ENCODE data around the gene ADCY4. TPM values are rescaled to one million over a fixed set of nuclear protein-coding genes. Genes with fewer than 3 reads are reported as not detected.

Gene ADCY4
- total and polyA plus RNA-seq, 2 of the 13 experiments (the other 11 are each of a cell fraction or from before 2014, with no cell fraction given) = 0.03 TPM; not detected in 1

GRCh38 chr14:24290746-24291145 lies 44.1 kb downstream of the ADCY4 start:
- POLR2A ChIA-PET = interaction anchor here (0.9 to 24.7 kb wide), 4 partner anchors 8 to 50 kb away, joined by 3 to 850 read pairs (median 31); partner anchors contain the start of genes CIDEB, DHRS1, GMPR2 and NEDD8
- Histone ChIP-seq H3K36me3 (replicated peaks in 1 of 2; ENCODE audit: control insufficient read depth in 1 of 2, insufficient read depth in 2 of 2, low read length in 2 of 2) (peaks cover 40 to 58% of the 10 kb centered on the region in 2 experiments), H3K4me2 (ENCODE audit: low read depth, low read length) (no peak overlapping the region), H3K4me1 (ENCODE audit: insufficient read depth, low read length) (peaks cover 10% of the 10 kb centered on the region), H3K9ac (ENCODE audit: insufficient read depth, low read depth, low read length) (no peak overlapping the region), H3K27me3 (ENCODE audit: control insufficient read depth in 1 of 2, insufficient read depth in 2 of 2, low read length in 2 of 2) (no peaks in the 10 kb centered on the region), H2AFZ (ENCODE audit: low read length) (no peak overlapping the region), H3K4me3 (replicated peaks in 1 of 3; ENCODE audit: insufficient read depth in 1 of 3, low read depth in 2 of 3, low read length in 3 of 3) (no peak overlapping the region), H4K20me1 (ENCODE audit: insufficient read depth, low read length) (no peaks in the 10 kb centered on the region), H3K27ac (ENCODE audit: extremely low read length, insufficient read depth, low read length) (no peak overlapping the region), H3K9me3 (ENCODE audit: low read length) (no peaks in the 10 kb centered on the region), H3K79me2 (ENCODE audit: insufficient read depth, low read length) (no peaks in the 10 kb centered on the region)
- in situ Hi-C loops (cut with HindIII; ENCODE audit: extremely low pct_ligation_motif_present, low pct_unique_long_range_greater_than_20kb) (no loop called here), intact Hi-C loops (cut with micrococcal nuclease; ENCODE audit: unreplicated experiment) (loop anchor here (10.0 kb wide), 1 partner anchor 986 kb away; the partner anchor contains the start of genes BCL2L2 and PPP1R3E)
- ATAC-seq = no peak; the same call in 2 of the 3 replicates
- no peak for DNase-seq (ENCODE audit: low spot score)
- no TSS peak for BruUV-seq (replicated peaks)
- no peak for FAIRE-seq
- WGBS (ENCODE audit: low lambda C conversion rate) = 86% methylated on average over 9 of the region's 9 CpGs
- TF ChIP-seq PRMT3 (CRISPR knock-in tag; IDR thresholded peaks at IDR 0.05; ENCODE audit: borderline replicate concordance, low read depth) (no peak), ZNF225 (CRISPR knock-in tag; IDR thresholded peaks at IDR 0.05) (no peak), ASH2L (IDR thresholded peaks at IDR 0.05; ENCODE audit: insufficient read length, low read depth, low read length) (no peak), MEF2D (CRISPR knock-in tag; IDR thresholded peaks at IDR 0.05) (no peak), RBM22 (optimal IDR thresholded peaks at IDR 0.05; ENCODE audit: low read length) (peak; percentile 76), MATR3 (CRISPR knock-in tag; IDR thresholded peaks at IDR 0.05) (0 out of 2 replicates have a peak, but pooled peaks have one; percentile 66), ZNF713 (CRISPR knock-in tag; IDR thresholded peaks at IDR 0.05) (no peak)
- CTCF ChIA-PET (ENCODE audit: low intra/inter-chr PET ratio, low total read pairs) = no interaction called here

GRCh38 chr14:24289649-24290280 lies 45.1 kb downstream of the ADCY4 start:
- Histone ChIP-seq H3K4me1 (ENCODE audit: insufficient read depth, low read length) (peaks cover 10% of the 10 kb centered on the region), H2AFZ (ENCODE audit: low read length) (no peak overlapping the region), H3K27ac (ENCODE audit: extremely low read length, insufficient read depth, low read length) (no peak overlapping the region), H3K4me3 (replicated peaks in 1 of 3; ENCODE audit: insufficient read depth in 1 of 3, low read depth in 2 of 3, low read length in 3 of 3) (no peak overlapping the region), H4K20me1 (ENCODE audit: insufficient read depth, low read length) (no peaks in the 10 kb centered on the region), H3K36me3 (replicated peaks in 1 of 2; ENCODE audit: control insufficient read depth in 1 of 2, insufficient read depth in 2 of 2, low read length in 2 of 2) (peaks cover 35 to 49% of the 10 kb centered on the region in 2 experiments), H3K9me3 (ENCODE audit: low read length) (no peaks in the 10 kb centered on the region), H3K27me3 (ENCODE audit: control insufficient read depth in 1 of 2, insufficient read depth in 2 of 2, low read length in 2 of 2) (no peaks in the 10 kb centered on the region), H3K9ac (ENCODE audit: insufficient read depth, low read depth, low read length) (no peak overlapping the region), H3K4me2 (ENCODE audit: low read depth, low read length) (no peak overlapping the region), H3K79me2 (ENCODE audit: insufficient read depth, low read length) (no peaks in the 10 kb centered on the region)
- DNase-seq (ENCODE audit: low spot score) (no peak), FAIRE-seq (no peak), ATAC-seq (no peak)
- 96% methylated on average over 6 of the region's 6 CpGs for WGBS (ENCODE audit: low lambda C conversion rate)
- ChIA-PET POLR2A (interaction anchor here (3.1 to 24.7 kb wide), 3 partner anchors 9 to 49 kb away, joined by 20 to 850 read pairs (median 42); partner anchors contain the start of genes DHRS1, GMPR2, NEDD8 and NOP9), CTCF (ENCODE audit: low intra/inter-chr PET ratio, low total read pairs) (no interaction called here)
- intact Hi-C loops (cut with micrococcal nuclease; ENCODE audit: unreplicated experiment) (loop anchor here (10.0 kb wide), 1 partner anchor 985 kb away; the partner anchor contains the start of genes BCL2L2 and PPP1R3E), in situ Hi-C loops (cut with HindIII; ENCODE audit: extremely low pct_ligation_motif_present, low pct_unique_long_range_greater_than_20kb) (no loop called here)
- TF ChIP-seq RBM22 (optimal IDR thresholded peaks at IDR 0.05; ENCODE audit: low read length) (peak; percentile 68), ZNF850 (CRISPR knock-in tag; conservative IDR thresholded peaks at IDR 0.05) (no peak), FOXO4 (CRISPR knock-in tag; conservative IDR thresholded peaks at IDR 0.05) (0 out of 2 replicates have a peak, but pooled peaks have one; percentile 8)
- BruUV-seq (replicated peaks) = no TSS peak

All from HepG2 (cell line).